Measurements from ENCODE around the gene PPIF. TPM values are rescaled to one million over a fixed set of nuclear protein-coding genes. Genes with fewer than 3 reads are reported as not detected.

The PPIF gene
- total and polyA plus RNA-seq, 7 donors: 26.4 to 74.9 (median 48.5) TPM

- Histone ChIP-seq H3K4me1 (peaks cover 0 to 91% (median 42%) of the 10 kb centered on the region in 4 donors), H3K27ac (peak overlapping the region in 2 of 4 donors; percentile 60 to 91), H3K4me3 (no peak overlapping the region), H3K27me3 (no peaks in the 10 kb centered on the region), H3K36me3 (peaks cover 5 to 52% (median 21%) of the 10 kb centered on the region in 4 donors), H3K9me3 (no peaks in the 10 kb centered on the region)
- DNase-seq: no peak
- TF ChIP-seq EP300 (IDR thresholded peaks at IDR 0.05): no peak
- TF ChIP-seq, protein P1, sequence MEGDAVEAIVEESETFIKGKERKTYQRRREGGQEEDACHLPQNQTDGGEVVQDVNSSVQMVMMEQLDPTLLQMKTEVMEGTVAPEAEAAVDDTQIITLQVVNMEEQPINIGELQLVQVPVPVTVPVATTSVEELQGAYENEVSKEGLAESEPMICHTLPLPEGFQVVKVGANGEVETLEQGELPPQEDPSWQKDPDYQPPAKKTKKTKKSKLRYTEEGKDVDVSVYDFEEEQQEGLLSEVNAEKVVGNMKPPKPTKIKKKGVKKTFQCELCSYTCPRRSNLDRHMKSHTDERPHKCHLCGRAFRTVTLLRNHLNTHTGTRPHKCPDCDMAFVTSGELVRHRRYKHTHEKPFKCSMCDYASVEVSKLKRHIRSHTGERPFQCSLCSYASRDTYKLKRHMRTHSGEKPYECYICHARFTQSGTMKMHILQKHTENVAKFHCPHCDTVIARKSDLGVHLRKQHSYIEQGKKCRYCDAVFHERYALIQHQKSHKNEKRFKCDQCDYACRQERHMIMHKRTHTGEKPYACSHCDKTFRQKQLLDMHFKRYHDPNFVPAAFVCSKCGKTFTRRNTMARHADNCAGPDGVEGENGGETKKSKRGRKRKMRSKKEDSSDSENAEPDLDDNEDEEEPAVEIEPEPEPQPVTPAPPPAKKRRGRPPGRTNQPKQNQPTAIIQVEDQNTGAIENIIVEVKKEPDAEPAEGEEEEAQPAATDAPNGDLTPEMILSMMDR (IDR thresholded peaks at IDR 0.05): no peak
- TF ChIP-seq POLR2AphosphoS5 (IDR thresholded peaks at IDR 0.05): no peak
- no peak for TF ChIP-seq POLR2A (IDR thresholded peaks at IDR 0.05)
- intact Hi-C loops (cut with DNase I): no loop called here
- 94 to 97% methylated on average over 2 of the region's 2 CpGs for WGBS, 2 donors
Observed at GRCh38 chr10:79390057-79390456, 42.8 kb downstream of the PPIF start.

- H3K4me1 ChIP-seq: peaks cover 0 to 93% (median 42%) of the 10 kb centered on the region in 4 donors
- H3K27me3 ChIP-seq: no peaks in the 10 kb centered on the region
- 47 to 82% methylated on average over 16 of the region's 16 CpGs for WGBS, 2 donors
- peaks cover 5 to 46% (median 20%) of the 10 kb centered on the region in 4 donors for H3K36me3 ChIP-seq
- H3K4me3 ChIP-seq: no peak overlapping the region
- intact Hi-C loops (cut with DNase I): no loop called here
- H3K9me3 ChIP-seq: no peaks in the 10 kb centered on the region
- peak; percentile 88 for DNase-seq
- H3K27ac ChIP-seq: peak overlapping the region in 2 of 4 donors; percentile 60 to 91
- TF ChIP-seq, protein P1 (IDR thresholded peaks at IDR 0.05): peak in 3 of 4 experiments; percentile 14 to 29 (median 17)
- TF ChIP-seq EP300 (IDR thresholded peaks at IDR 0.05): no peak
- TF ChIP-seq POLR2AphosphoS5 (IDR thresholded peaks at IDR 0.05): peak; percentile 27 to 81 (median 66)
Observed at GRCh38 chr10:79390551-79391229, 43.4 kb downstream of the PPIF start.

- Histone ChIP-seq H3K27ac (peak overlapping the region in 2 of 4 donors; percentile 60 to 91), H3K27me3 (no peaks in the 10 kb centered on the region), H3K36me3 (peaks cover 5 to 38% (median 15%) of the 10 kb centered on the region in 4 donors), H3K4me3 (no peak overlapping the region), H3K4me1 (peaks cover 0 to 88% (median 40%) of the 10 kb centered on the region in 4 donors), H3K9me3 (no peaks in the 10 kb centered on the region)
- intact Hi-C loops (cut with DNase I): no loop called here
- WGBS, 2 donors: 84 to 85% methylated on average over 12 of the region's 12 CpGs
- peak; percentile 78 for DNase-seq
- TF ChIP-seq, protein P1 (IDR thresholded peaks at IDR 0.05): no peak
- TF ChIP-seq POLR2A (IDR thresholded peaks at IDR 0.05) (no peak), POLR2AphosphoS5 (IDR thresholded peaks at IDR 0.05) (peak in 3 of 4 donors; percentile 13 to 37 (median 36))
Observed at GRCh38 chr10:79391231-79392019, 44.2 kb downstream of the PPIF start.

DNA sequence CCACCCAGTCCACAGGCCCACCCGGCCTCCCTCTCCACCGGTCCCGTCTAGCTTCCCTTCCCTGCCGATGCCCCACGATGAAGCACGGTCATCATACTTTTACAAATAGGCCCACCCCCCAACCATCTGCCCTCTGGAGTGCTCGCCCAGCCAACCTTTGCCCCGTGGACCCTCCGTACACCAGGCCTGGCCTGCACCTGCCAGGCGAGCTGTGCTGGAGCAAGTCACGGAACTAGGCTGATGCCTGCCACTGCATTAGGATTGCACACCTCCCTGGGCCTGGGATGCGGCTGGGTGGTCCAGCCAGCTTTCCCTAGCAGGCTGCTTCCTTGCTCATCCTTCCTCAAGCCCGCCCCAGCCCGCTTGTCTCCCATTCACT, 44.7 kb downstream of the PPIF start:
- Histone ChIP-seq H3K27me3 (no peaks in the 10 kb centered on the region), H3K4me1 (peaks cover 0 to 82% (median 37%) of the 10 kb centered on the region in 4 donors), H3K27ac (peak overlapping the region in 2 of 4 donors; percentile 7 to 91), H3K36me3 (peaks cover 5 to 33% (median 14%) of the 10 kb centered on the region in 4 donors), H3K9me3 (no peaks in the 10 kb centered on the region), H3K4me3 (no peak overlapping the region)
- WGBS, 2 donors: 87 to 90% methylated on average over 14 of the region's 14 CpGs
- TF ChIP-seq EP300 (IDR thresholded peaks at IDR 0.05) (no peak), POLR2AphosphoS5 (IDR thresholded peaks at IDR 0.05) (no peak), POLR2A (IDR thresholded peaks at IDR 0.05) (no peak)
- TF ChIP-seq, protein P1 (IDR thresholded peaks at IDR 0.05): no peak
- no peak for DNase-seq
- intact Hi-C loops (cut with DNase I): no loop called here
